HTR-8/SVneo (cell line): ENCODE measurements around the gene CPA4.
"Not testable (repeated sequence)": the region's sequence is repeated elsewhere in the genome, so short reads cannot be mapped to it uniquely, and the experiment has no call there.

Source experiments
- DNase-seq: peaks from one replicate; pipeline ENCODE4 v3.0.0; 2011; ENCODE audit warnings: low spot score, mixed read lengths; ENCODE audit not compliant: insufficient read length
- FAIRE-seq: peaks from 2 replicates; lab custom pipeline; 2011; peaks lifted over from hg19 to GRCh38; lab: Jason Lieb, UNC

CPA4 gene

DNA sequence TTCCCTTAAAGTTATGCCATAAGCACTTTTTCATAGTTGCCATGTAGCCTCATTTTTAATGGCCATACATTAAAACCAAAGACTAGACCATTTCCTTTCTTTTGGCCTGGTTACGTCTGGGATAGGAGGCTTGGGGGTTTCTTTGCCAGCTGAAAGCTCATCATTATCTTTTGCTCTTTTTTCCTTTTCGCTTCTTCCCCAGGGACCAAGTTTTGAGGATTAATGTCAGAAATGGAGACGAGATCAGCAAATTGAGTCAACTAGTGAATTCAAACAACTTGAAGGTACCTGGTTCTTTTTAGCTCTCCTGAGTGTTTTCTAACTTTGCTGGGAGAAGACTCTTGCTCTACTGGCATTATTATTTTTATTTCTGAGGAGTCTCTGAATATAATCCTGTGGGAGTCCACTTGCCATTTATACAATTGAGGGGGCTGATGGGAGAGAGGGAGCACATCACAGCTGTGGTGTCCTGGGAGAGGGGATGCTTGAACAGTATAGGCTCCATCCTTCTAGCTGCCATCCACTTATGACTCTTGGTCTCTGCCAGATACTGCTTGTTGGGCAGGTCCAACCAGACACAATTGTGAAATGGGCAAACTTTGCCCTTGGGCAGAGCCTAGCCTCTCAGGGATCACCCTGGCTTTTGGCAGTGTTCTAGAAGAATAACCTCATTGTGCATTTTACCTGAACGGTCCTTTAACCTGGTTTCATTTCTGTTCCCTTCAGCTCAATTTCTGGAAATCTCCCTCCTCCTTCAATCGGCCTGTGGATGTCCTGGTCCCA lies 5.8 kb downstream of the CPA4 start:
- FAIRE-seq (no peak), DNase-seq (no peak)

DNA sequence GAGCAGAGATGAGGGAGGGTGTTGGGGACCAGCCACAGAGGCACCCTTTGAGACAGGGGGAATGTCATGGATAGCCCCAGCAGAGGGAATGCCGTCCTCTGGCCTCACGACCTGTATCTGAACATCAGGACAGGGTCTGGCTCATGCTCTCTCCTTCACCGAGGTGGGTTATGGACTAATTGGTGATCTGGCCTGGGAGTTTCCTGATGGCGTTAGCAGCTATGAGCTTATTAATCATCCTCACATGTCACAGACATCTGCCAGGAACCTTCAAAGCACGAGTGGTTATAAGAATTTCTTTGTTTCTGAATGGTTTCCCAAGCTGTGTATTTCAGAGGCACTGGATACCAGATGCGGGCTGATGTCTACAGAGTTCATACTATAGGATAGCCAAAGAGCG lies 6.9 kb downstream of the CPA4 start:
- DNase-seq (no peak), FAIRE-seq (no peak)

DNA sequence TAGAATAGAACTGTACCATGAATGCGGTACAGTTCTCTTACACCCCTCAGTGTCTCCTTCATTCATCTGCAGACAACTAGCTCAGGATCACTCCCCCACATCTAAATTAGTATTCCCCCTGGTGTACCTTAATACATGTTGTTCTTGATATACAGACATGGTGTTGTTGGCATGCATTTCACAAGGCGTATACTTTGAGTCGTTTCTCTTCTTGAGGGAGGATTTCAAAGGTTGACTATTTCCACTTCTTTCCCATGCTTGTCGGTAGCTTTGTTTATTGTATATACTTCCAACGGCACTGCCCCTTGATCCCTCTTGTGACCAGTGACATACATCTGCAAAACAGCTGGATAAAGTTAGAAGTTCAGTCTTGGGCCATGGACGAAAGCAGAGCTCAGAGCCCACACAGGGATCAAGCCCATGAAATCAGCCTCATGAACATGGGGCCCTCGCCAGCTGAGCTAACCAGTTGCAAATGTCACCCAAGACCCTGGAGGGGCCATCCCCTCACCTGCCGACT lies 8.6 kb downstream of the CPA4 start:
- no peak for DNase-seq
- FAIRE-seq, result no peak

DNA sequence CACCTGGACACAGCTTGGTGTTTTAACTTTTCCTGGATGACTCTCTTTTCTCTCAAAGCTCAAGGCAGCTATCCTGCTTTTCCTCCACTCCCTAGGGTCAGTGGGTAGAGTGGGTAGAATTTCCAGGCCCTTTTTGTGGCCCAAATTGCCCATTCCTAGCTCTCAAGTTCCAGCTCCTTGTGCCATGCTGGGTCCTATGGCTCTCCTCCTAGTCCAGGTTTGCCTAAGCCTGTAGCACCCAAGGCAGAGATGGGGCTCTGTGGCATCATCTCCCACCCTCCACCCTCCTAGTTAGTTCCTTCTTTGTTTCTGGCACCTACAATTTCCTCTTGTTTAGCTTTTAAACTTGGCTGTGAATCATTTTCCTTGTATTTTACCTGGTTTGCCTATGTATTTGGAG lies 9.7 kb downstream of the CPA4 start:
- DNase-seq (no peak), FAIRE-seq (no peak)

DNA sequence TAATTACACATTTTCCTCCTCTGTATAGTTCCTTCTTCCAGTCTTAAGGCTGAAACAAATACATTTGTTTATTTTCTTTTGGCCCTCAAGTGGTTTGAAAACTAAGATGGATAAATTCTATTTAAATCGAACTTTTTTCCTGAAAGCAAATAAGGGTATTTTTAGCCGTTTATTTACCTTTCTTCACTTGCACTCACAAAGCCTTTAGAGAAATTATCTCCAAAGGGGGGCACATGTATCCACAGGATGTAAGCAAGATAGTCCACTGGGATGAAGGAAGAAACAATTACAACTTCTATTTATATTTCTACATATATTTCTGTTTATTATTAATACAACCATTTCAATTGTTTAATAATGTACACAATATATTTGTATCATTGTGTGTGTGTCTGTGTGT lies 10.2 kb downstream of the CPA4 start:
- FAIRE-seq, result no peak
- DNase-seq, result no peak

DNA sequence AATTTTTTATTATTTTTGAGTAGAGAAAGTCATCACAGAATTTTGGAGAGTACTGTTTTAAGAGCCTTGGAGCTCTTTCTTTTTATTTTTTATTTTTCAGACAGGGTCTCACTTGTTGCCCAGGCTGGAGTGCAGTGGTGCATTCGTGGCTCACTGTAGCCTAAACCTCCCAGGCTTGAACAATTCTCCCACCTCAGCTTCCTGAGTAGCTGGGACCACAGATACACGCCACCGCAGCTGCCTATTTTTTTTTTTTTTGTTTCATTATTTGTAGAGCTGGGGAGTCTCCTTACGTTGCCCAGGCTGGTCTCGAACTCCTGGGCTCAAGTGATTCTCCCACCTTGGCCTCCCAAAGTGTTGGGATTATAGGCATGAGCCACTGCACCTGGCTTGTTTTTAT lies 10.6 kb downstream of the CPA4 start:
- DNase-seq, result no peak
- no peak for FAIRE-seq

DNA sequence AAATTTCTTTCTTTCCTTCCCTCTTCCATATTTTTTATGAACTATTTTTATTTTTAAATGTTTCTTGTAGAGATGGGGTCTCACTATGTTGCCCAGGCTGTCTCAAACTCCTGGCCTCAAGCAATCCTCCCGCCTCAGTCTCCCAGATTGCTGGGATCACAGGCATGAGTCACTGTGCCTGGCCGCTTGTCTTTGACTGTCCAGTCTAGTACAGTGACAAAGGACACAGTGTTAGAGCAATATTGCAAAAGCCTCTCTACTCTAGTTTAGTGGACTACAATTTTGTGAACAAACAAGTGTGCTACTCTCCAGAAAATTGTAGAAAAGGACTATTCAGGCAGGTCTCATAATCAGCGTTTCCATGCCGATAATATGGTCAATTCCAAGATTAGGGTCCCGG lies 11.0 kb downstream of the CPA4 start:
- DNase-seq (no peak), FAIRE-seq (no peak)

DNA sequence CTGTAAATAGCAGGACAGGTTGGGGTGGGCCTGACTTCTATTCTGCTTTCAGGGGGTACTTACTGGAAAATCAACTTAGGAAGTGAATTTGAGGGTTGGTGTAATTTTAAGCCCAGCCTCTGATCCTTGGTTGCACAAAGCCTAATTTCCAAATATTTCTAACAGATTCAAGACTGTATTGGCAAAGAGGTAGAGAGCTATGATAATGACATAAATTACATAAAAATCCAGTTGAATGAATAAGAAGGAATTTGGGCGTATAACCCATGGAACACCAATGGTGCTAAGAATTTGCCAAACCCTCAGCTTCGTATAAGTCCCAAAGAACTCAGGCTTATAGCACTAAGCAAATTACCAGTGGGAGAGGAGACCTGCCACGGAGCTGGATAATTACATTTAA lies 11.9 kb downstream of the CPA4 start:
- no peak for FAIRE-seq

DNA sequence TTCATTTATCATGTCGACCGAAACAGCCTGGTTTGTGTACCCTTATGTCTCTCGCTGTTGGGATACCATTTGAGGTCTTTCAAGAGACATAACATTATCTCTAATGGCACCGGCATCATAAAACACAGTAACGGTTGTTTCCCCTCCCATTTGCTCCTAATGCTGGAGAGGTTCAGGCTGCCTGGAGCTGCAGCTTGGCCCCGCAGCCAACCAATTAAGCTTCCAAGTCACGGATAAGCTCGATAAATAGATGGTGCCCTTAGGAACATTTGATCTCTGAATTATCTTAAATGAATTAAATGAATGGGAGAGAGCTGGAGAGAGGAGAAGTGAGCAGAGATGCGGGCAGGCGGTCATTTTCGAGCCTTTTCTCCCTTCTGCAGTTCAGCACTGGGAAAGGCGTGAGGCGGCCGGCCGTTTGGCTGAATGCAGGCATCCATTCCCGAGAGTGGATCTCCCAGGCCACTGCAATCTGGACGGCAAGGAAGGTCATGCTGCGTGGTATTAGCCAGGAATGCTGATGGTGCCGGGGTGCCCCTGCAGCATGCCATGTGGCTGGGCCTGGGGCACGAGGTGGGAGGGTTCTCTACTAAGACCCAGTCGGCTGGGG lies 12.6 kb downstream of the CPA4 start:
- DNase-seq (no peak), FAIRE-seq (no peak)

More for the DNA sequence above, 11.9 kb downstream of the CPA4 start:
- no peak for DNase-seq

DNA sequence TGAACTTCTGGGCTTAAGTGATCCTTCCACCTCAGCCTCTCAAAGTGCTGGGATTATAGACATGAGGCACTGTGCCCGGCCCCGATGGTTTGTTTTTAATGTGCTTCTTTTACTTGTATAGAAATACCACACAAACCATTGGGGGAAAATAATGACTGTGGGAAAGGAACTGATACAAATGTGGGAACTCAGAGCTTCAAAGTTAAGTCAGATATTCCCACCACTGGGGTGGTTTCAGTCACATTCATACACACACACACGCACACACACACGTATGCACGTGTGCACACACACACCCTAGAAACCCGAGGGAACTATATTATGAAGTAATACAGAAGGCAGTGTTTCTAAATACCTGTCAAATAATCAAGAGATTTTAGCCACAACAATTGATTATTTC lies 17.0 kb downstream of the CPA4 start:
- DNase-seq (no peak), FAIRE-seq (no peak)

DNA sequence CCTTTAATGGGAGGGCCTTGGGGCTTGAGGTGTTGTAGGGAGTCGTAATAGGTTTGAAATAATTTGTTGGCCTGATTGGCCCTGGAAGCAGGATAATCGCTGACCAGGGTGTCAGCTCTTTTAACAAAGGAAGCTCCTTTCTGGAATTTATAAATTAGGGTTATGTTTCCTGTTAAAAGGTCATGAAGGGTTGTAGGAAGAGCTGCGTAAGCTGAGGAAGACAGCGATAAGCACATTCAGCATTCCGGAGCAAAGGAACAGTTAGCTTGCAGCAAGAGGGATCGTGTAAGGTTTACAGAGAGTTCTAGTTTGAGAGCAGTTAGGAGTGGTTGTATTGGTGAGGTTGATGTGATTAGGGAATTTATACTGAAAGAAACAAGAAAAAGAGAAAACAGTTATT lies 21.3 kb downstream of the CPA4 start:
- DNase-seq (no peak), FAIRE-seq (no peak)

DNA sequence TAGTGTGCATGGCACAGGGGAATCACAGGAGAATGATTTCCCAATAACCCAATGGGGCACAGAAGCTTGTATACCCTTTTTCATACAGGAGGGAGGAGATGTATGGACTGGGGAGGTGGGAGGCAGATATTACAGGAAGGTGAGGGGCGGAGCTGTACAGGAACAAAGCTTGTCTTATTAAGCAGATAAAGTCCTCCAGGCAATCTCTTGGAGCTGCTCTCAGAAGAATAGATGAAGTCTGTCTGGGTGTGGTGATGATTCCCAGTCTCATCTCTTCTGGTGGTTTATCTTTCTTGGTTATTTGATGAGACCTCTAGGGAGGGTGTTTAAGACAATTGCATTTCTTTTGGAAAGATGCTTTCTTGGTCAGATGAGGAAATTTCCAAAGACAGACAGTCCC lies 26.6 kb downstream of the CPA4 start:
- no peak for FAIRE-seq

DNA sequence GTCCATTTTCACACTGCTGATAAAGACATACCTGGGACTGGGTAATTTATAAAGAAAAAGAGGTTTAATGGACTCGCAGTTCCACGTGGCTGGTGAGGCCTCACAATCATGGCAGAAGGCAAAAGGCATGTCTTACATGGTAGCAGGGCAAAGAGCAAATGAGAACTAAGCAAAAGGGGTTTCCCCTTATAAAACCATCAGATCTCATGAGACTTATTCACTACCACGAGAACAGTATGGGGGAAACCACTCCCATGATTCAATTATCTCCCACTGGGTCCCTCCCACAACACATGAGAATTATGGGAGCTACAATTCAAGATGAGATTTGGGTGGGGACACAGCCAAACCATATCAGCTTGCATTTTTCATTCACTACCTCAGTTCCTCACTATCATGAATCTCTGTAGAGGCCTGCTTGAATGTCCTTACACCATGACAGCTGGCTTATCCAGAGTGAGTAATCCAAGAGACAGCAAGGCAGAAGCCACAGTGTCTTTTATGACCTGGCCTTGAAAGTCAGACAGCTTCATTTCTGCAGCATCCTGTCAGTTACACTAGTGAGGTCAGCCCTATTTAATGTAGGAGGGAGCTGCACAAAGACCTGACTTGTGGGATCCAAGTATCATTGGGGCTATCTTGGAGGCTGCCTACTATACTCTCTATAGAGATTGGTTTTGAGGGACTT lies 28.7 kb downstream of the CPA4 start:
- DNase-seq, FAIRE-seq: not testable (repeated sequence)

More for the DNA sequence above, 26.6 kb downstream of the CPA4 start:
- DNase-seq, result no peak

DNA sequence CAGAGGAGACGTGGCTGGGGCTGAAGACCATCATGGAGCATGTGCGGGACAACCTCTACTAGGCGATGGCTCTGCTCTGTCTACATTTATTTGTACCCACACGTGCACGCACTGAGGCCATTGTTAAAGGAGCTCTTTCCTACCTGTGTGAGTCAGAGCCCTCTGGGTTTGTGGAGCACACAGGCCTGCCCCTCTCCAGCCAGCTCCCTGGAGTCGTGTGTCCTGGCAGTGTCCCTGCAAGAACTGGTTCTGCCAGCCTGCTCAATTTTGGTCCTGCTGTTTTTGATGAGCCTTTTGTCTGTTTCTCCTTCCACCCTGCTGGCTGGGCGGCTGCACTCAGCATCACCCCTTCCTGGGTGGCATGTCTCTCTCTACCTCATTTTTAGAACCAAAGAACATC lies 29.7 kb downstream of the CPA4 start:
- no peak for FAIRE-seq
- no peak for DNase-seq

DNA sequence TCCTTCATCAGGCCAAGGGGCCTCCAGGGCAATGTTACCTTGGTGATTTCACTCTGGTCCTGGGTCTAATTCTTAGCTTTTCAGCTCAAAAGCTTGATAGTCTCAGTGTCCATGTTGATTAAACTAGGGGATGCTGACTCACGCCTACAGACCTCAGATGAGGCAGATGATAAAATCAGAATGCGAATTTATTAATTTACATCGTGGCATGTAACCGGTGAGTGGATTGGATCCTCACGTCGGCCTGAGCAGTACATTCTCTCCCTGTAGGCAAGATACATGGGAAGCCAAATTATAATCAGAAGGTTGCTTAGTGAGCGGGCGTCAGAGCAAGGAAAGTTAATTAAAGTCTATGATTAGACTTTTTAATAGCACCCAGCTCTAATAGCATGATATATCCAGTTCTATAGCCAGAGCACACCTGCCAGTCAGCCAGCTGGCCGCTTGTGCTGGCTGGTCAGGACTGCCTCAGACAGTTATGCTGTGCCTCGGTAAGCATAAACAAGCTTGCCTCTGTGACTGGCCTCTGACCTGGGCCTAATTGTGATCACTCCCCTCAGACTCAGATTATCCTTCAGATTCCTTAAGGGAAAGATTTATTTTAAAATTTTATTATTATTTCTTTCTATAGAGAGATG lies 31.5 kb downstream of the CPA4 start:
- no peak for FAIRE-seq
- DNase-seq, result no peak

DNA sequence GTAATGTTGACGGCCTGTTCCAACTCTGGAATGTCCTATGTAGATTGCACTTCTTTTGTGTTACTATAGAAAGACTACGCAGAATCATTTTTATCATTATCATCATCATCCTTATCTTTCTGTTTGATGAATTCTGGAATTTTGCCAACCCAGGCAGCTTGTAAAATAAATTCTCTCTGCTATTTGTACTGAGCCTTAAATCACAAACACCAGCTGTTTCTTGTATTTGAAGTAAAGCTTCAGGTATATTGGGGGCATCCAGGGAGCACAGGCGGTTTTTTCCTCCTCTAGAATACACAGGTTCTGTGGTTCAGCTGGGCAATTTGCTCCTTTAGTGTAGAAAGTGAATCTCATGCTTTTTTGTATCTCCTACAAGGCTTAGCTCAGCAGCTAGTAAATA lies 36.7 kb downstream of the CPA4 start:
- DNase-seq, result no peak
- no peak for FAIRE-seq

DNA sequence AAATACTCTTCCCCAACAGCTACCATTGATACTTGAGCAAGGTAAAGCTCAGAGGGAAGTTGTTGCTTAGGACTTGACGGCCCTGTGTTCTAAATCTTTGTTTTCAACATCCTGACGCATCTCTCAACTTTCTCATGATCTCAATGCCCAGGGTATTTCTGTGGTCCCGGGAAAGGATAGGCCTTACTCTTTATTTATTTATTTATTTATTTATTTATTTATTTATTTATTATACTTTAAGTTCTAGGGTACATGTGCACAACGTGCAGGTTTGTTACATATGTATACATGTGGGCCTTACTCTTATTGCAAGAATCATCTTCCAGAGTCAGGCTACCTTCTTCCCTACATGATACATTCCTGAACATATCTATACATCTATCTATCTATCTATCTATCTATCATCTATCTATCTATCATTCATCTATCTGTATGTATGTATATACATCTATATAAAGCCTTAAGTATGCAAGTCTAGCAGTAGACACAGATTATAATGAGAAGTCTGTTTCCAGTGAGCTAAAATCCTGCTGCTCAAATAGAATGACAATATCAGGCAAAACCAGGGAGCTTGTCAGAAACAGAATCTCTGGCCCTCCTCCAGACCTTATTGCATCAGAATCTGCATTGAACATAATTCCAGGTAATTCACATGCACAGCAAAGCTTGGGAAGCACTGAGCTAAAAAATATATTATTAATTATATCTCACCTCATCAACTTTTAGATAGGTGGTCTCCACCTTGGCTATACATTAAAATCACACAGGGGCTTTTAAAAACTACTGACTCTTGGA lies 39.5 kb downstream of the CPA4 start:
- DNase-seq, result no peak
- FAIRE-seq, result no peak

DNA sequence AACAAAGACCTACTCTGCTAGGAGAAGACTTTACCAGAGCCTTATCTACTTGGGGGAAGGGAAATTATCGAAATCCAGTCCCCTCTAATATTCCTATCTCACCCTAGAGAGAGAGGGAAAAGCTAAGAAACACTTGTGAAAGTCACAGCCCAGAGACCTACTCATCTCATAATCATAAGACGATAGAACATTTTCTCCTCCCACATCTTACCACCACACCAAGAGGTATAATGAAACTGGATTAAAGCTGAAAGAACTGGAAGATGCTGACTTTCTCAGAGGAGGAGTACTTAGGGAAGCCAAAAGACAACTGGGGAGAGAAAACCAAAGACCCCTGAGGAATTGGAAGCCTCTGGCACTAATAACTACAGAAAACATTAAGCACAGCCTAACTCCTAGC lies 40.9 kb downstream of the CPA4 start:
- DNase-seq, result no peak
- no peak for FAIRE-seq

DNA sequence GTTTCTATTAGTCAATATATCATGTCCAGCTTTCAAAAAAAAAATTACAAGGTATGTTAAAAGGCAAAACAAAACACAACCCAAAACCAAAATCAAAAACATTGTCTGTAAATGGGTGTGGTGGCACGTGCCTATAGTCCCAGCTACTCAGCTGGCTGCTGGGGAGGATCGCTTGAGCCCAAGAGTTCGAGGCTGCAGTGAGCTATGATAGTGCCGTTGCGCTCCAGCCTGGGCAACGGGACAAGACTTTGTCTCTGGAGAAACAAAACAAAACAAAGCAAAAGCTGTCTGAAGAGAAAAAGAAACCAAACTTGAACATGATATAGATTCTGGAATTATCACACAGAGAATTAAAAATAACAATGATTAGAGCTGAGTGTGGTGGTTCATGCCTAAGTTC lies 41.3 kb downstream of the CPA4 start:
- no peak for FAIRE-seq
- DNase-seq, result no peak

DNA sequence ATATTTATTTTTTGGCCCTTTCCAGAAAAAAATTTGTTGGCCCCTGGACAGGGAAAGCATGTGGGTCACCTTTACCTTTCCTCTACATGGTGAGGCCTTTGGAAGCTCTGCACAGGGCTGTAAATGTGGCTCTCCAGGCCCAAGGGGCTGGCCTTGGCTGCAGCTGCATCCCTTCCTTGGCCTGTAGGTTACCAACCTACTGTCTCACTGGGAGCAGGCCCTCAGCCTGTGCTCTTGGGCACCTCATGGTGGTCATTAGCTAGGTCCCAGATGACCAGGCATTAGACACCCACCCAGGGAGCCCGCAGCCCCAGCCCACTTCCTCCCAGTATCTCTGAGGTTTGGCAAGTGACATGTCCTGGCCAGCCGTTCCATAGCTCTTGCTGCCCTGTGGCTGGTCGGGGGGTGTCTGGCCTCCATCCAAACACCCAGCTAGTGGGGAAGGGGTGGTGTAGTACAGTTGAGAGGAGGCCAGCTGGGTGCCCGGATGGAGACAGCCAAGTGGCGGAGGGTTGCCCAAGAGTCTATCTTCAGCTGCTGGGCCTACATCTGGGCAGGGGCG lies 44.5 kb downstream of the CPA4 start:
- no peak for FAIRE-seq
- DNase-seq, result no peak
